Activated T-cell treated with anti-CD3 and anti-CD28 coated beads, Interleukin-2, amount 50 U/mL, for 1 hour (primary cell): ENCODE measurements around the gene GPSM3.
"Not testable (repeated sequence)": the region's sequence is repeated elsewhere in the genome, so short reads cannot be mapped to it uniquely, and the experiment has no call there.

Source experiments
- DNase-seq: peaks from one replicate; pipeline ENCODE4 v3.0.0-alpha.2; 2020

The GPSM3 gene

GRCh38 chr6:32186151-32186840 lies 6.1 kb downstream of the GPSM3 start:
- DNase-seq, result not testable (repeated sequence)

- DNase-seq, result peak; percentile 55
These were observed 6.7 kb downstream of the GPSM3 start for GRCh38 chr6:32185681-32186131.

GRCh38 chr6:32184084-32184640 lies 8.3 kb downstream of the GPSM3 start, which contains the start of gene AGER:
AGER (minus strand) TSS chr6:32184253; CDS start chr6:32184222, 31 bp downstream.
- DNase-seq, result no peak

- DNase-seq, result no peak
These were observed 8.9 kb downstream of the GPSM3 start for GRCh38 chr6:32183483-32184083.

GRCh38 chr6:32183030-32183429 lies 9.4 kb downstream of the GPSM3 start:
- no peak for DNase-seq

GRCh38 chr6:32182555-32182981 lies 9.9 kb downstream of the GPSM3 start:
- no peak for DNase-seq

- no peak for DNase-seq
These were observed 10.4 kb downstream of the GPSM3 start for GRCh38 chr6:32181915-32182529.

GRCh38 chr6:32181148-32181702 lies 11.2 kb downstream of the GPSM3 start:
- no peak for DNase-seq

GRCh38 chr6:32179766-32180405 lies 12.6 kb downstream of the GPSM3 start:
- no peak for DNase-seq

GRCh38 chr6:32178547-32179440 lies 13.6 kb downstream of the GPSM3 start:
- DNase-seq, result no peak

- DNase-seq, result peak; percentile 85
These were observed 14.5 kb downstream of the GPSM3 start, which contains the start of gene RNF5 for GRCh38 chr6:32177788-32178546. RNF5 (plus strand) TSS chr6:32178405; CDS start chr6:32178512, 107 bp downstream.

- DNase-seq, result no peak
These were observed 15.2 kb downstream of the GPSM3 start for GRCh38 chr6:32177183-32177787.

- no peak for DNase-seq
These were observed 15.8 kb downstream of the GPSM3 start for GRCh38 chr6:32176476-32177182.

GRCh38 chr6:32175711-32176475 lies 16.6 kb downstream of the GPSM3 start, which contains the start of gene AGPAT1:
AGPAT1 (minus strand) TSS chr6:32176084; CDS start chr6:32171496, 4,588 bp downstream.
- DNase-seq, result peak; percentile 97

- no peak for DNase-seq
These were observed 17.1 kb downstream of the GPSM3 start for GRCh38 chr6:32175322-32175710.

- no peak for DNase-seq
These were observed 18.0 kb downstream of the GPSM3 start for GRCh38 chr6:32174416-32174815.

- DNase-seq, result no peak
These were observed 19.3 kb downstream of the GPSM3 start for GRCh38 chr6:32173051-32173727.

GRCh38 chr6:32171234-32171633 lies 21.2 kb downstream of the GPSM3 start:
- DNase-seq, result no peak
